Breast epithelium (tissue), 4 donors: ENCODE measurements around the gene ZDHHC4. TPM values are rescaled to one million over a fixed set of nuclear protein-coding genes. Genes with fewer than 3 reads are reported as not detected.

Experiments
- DNase-seq, 2 donors: peaks; one replicate each; pipeline ENCODE4 v3.0.0-alpha.2; 2019; ENCODE audit warnings: low spot score in 2 of 2
- H3K27ac ChIP-seq, 2 donors: fragments of 200-600 bp; sonication (generic) in 1 of 2; one replicate each; pipeline ENCODE4 v1.5.1; 2016 to 2019; ENCODE audit warnings: mild to moderate bottlenecking in 1 of 2
- H3K27me3 ChIP-seq, 2 donors: fragments of 200-600 bp; sonication (generic) in 1 of 2; one replicate each; pipeline versions ENCODE4 v1.5.1 to v1.6.0; 2017 to 2019; ENCODE audit warnings: control low read depth in 1 of 2, mild to moderate bottlenecking in 1 of 2
- H3K36me3 ChIP-seq: fragments of 200-600 bp; one replicate; pipeline ENCODE4 v1.5.1; 2019
- H3K4me1 ChIP-seq, 2 donors: fragments of 200-600 bp; sonication (generic); one replicate each; pipeline ENCODE4 v1.5.1; 2016 to 2019; ENCODE audit warnings: control low read depth in 1 of 2
- H3K4me3 ChIP-seq, 3 donors: fragments of 200-600 bp; sonication (generic); 1 replicate in 2 of 3; 2 replicates in 1 of 3; pipeline ENCODE4 v1.5.1; 2016 to 2019; ENCODE audit warnings: mild to moderate bottlenecking in 3 of 3, moderate library complexity in 2 of 3
- H3K9me3 ChIP-seq, 2 donors: fragments of 200-600 bp; sonication (generic) in 1 of 2; one replicate each; pipeline ENCODE4 v1.5.1; 2016 to 2019; ENCODE audit warnings: control low read depth in 1 of 2
- CTCF ChIP-seq, 3 donors: fragments of 450-650 bp; IDR thresholded peaks; one replicate each; pipeline ENCODE4 v1.5.1; 2016 to 2017; ENCODE audit warnings: antibody characterized with exemption in 3 of 3, mild to moderate bottlenecking in 3 of 3, moderate library complexity in 3 of 3
- POLR2A ChIP-seq: fragments of 450-650 bp; IDR thresholded peaks from one replicate; pipeline ENCODE4 v1.6.1; 2016; ENCODE audit warnings: antibody characterized with exemption, mild to moderate bottlenecking, moderate library complexity
- POLR2AphosphoS5 ChIP-seq, 3 donors: sonication (generic); formaldehyde crosslinking; IDR thresholded peaks; one replicate each; pipeline ENCODE4 v1.6.1; 2017; ENCODE audit warnings: antibody characterized with exemption in 3 of 3
- intact Hi-C: fragments of 100-400 bp; cut with DNase I; formaldehyde crosslinking; loops from one replicate; pipeline ENCODE4 v1.15.1; 2023; ENCODE audit warnings: low total_unique reads
- total RNA-seq, 3 donors: library from RNA; depleted of rRNA; stranded (reverse); fragments of >200 nt; gene quantifications; one replicate each; pipeline ENCODE4 v1.1.0, GENCODE V29; 2016

The ZDHHC4 gene
- total RNA-seq, 3 donors from 2014 or later = 43.2 to 60.6 (median 43.3) TPM

- H3K4me3 ChIP-seq = no peak overlapping the region
- no peak overlapping the region for H3K27ac ChIP-seq
- no peaks in the 10 kb centered on the region for H3K9me3 ChIP-seq
- TF ChIP-seq POLR2AphosphoS5 (IDR thresholded peaks at IDR 0.05) (no peak), POLR2A (no peak), CTCF (IDR thresholded peaks at IDR 0.05) (no peak)
- H3K27me3 ChIP-seq = no peaks in the 10 kb centered on the region
- DNase-seq = no peak
- peaks cover 6% of the 10 kb centered on the region for H3K36me3 ChIP-seq
- H3K4me1 ChIP-seq = no peaks in the 10 kb centered on the region
- intact Hi-C loops = no loop called here
Observed at GRCh38 chr7:6621195-6622133, 44.2 kb downstream of the ZDHHC4 start.

- Histone ChIP-seq H3K9me3 (no peaks in the 10 kb centered on the region), H3K4me3 (no peak overlapping the region), H3K27me3 (no peaks in the 10 kb centered on the region), H3K4me1 (no peaks in the 10 kb centered on the region), H3K36me3 (peaks cover 6% of the 10 kb centered on the region), H3K27ac (no peak overlapping the region)
- DNase-seq = no peak
- TF ChIP-seq POLR2AphosphoS5 (IDR thresholded peaks at IDR 0.05) = no peak
- TF ChIP-seq CTCF (IDR thresholded peaks at IDR 0.05) = no peak
- no peak for TF ChIP-seq POLR2A
- intact Hi-C loops = no loop called here
Observed at GRCh38 chr7:6622134-6622710, 45.0 kb downstream of the ZDHHC4 start.

- Histone ChIP-seq H3K4me1 (no peaks in the 10 kb centered on the region), H3K4me3 (no peak overlapping the region), H3K27ac (no peak overlapping the region), H3K27me3 (no peaks in the 10 kb centered on the region), H3K9me3 (no peaks in the 10 kb centered on the region), H3K36me3 (peaks cover 6% of the 10 kb centered on the region)
- intact Hi-C loops = no loop called here
- TF ChIP-seq POLR2A (no peak), CTCF (IDR thresholded peaks at IDR 0.05) (no peak), POLR2AphosphoS5 (IDR thresholded peaks at IDR 0.05) (no peak)
- no peak for DNase-seq
Observed at GRCh38 chr7:6623589-6624245, 46.5 kb downstream of the ZDHHC4 start.

GRCh38 chr7:6624246-6624611, 47.0 kb downstream of the ZDHHC4 start:
- no peak for TF ChIP-seq CTCF (IDR thresholded peaks at IDR 0.05)
- no peak for TF ChIP-seq POLR2AphosphoS5 (IDR thresholded peaks at IDR 0.05)
- no peak for TF ChIP-seq POLR2A
- Histone ChIP-seq H3K9me3 (no peaks in the 10 kb centered on the region), H3K4me3 (no peak overlapping the region), H3K4me1 (no peaks in the 10 kb centered on the region), H3K36me3 (peaks cover 6% of the 10 kb centered on the region), H3K27ac (no peak overlapping the region), H3K27me3 (no peaks in the 10 kb centered on the region)
- intact Hi-C loops = no loop called here
- no peak for DNase-seq

GRCh38 chr7:6628045-6628444, 50.8 kb downstream of the ZDHHC4 start:
- no peaks in the 10 kb centered on the region for H3K9me3 ChIP-seq
- no peak overlapping the region for H3K4me3 ChIP-seq
- peak overlapping the region in 1 of 2 donors; percentile 38 for H3K27ac ChIP-seq
- intact Hi-C loops = no loop called here
- no peaks in the 10 kb centered on the region for H3K4me1 ChIP-seq
- H3K27me3 ChIP-seq = no peaks in the 10 kb centered on the region
- DNase-seq = peak in 1 of 2 donors; percentile 28
- TF ChIP-seq POLR2A (no peak), POLR2AphosphoS5 (IDR thresholded peaks at IDR 0.05) (no peak), CTCF (IDR thresholded peaks at IDR 0.05) (no peak)
- H3K36me3 ChIP-seq = no peaks in the 10 kb centered on the region
